HL-60 (cell line): ENCODE data around the gene TTC13.

ENCODE experiments used
- CTCF ChIP-seq: IDR thresholded peaks from one replicate; pipeline ENCODE4 v1.5.1; 2011; ENCODE audit warnings: low read length, control low read depth, inconsistent platforms; ENCODE audit not compliant: insufficient read depth
- POLR2AphosphoS5 ChIP-seq: IDR thresholded peaks from 2 replicates; pipeline ENCODE4 v1.6.1; 2012; ENCODE audit warnings: low read depth
- TF ChIP-seq, protein P1 (sequence below): IDR thresholded peaks from 2 replicates; pipeline ENCODE4 v1.6.1; 2012; ENCODE audit warnings: low read depth; ENCODE audit not compliant: insufficient replicate concordance

DNA sequence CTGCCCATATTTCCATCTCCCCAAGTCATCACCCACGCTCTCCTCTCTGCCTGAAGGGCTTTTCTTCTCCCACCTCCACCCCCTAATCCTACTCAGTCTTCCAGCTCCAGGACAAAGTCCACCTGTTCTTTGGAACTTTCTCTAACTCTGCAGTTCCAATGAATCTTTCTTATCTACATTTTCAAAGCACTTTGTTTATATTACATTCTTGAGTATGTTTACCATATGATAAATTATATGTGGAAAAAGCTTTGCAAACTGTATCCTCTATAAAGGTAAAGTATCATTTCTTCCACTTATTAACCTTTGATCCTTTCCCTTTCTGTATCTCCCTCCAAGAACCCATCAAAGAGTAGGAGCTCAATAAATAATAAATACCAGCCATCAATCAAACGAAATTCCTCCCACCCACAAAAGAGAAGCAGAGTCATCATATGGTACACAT, 39.7 kb downstream of the TTC13 start:
- TF ChIP-seq CTCF (no peak), POLR2AphosphoS5 (no peak)
- TF ChIP-seq, protein P1, sequence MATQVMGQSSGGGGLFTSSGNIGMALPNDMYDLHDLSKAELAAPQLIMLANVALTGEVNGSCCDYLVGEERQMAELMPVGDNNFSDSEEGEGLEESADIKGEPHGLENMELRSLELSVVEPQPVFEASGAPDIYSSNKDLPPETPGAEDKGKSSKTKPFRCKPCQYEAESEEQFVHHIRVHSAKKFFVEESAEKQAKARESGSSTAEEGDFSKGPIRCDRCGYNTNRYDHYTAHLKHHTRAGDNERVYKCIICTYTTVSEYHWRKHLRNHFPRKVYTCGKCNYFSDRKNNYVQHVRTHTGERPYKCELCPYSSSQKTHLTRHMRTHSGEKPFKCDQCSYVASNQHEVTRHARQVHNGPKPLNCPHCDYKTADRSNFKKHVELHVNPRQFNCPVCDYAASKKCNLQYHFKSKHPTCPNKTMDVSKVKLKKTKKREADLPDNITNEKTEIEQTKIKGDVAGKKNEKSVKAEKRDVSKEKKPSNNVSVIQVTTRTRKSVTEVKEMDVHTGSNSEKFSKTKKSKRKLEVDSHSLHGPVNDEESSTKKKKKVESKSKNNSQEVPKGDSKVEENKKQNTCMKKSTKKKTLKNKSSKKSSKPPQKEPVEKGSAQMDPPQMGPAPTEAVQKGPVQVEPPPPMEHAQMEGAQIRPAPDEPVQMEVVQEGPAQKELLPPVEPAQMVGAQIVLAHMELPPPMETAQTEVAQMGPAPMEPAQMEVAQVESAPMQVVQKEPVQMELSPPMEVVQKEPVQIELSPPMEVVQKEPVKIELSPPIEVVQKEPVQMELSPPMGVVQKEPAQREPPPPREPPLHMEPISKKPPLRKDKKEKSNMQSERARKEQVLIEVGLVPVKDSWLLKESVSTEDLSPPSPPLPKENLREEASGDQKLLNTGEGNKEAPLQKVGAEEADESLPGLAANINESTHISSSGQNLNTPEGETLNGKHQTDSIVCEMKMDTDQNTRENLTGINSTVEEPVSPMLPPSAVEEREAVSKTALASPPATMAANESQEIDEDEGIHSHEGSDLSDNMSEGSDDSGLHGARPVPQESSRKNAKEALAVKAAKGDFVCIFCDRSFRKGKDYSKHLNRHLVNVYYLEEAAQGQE, result no peak
